Measurements from ENCODE around the gene PREPL.
A peak's percentile ranks its signal among the peaks of the same experiment; 100 is the strongest.
"Not testable (repeated sequence)": the region's sequence is repeated elsewhere in the genome, so short reads cannot be mapped to it uniquely, and the experiment has no call there.

Gene PREPL

DNA sequence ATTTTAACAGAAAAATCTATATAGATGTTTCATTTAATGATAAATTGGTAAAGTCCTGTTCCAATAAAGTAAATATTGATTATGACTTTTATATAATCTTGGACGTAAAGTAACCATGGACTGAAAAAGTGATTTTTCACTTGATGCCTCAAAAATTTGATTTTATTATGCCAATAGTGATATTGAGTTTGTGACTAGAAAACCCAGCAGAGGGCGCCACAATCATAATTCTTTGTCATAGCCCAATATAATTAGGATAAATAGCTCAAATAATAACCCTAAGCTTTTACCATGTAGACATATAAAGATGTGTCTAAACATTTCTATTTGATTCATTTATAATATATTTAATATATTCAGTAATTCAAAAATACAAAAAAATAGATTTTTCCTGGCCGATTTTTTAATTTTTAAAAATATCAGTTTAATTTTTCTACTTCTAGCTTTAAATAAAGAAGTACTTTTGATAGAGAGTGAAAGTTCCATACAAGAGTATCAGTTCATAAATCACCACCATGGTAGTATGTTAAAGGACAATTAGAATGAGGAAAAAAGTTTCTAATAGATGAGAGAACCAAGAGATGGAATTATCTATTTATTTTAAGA is 31.1 kb upstream of the PREPL start:
- no peak for TF ChIP-seq EZH2phosphoT487 (conservative IDR thresholded peaks at IDR 0.05; ENCODE audit: low read length)
- TF ChIP-seq, protein P1, sequence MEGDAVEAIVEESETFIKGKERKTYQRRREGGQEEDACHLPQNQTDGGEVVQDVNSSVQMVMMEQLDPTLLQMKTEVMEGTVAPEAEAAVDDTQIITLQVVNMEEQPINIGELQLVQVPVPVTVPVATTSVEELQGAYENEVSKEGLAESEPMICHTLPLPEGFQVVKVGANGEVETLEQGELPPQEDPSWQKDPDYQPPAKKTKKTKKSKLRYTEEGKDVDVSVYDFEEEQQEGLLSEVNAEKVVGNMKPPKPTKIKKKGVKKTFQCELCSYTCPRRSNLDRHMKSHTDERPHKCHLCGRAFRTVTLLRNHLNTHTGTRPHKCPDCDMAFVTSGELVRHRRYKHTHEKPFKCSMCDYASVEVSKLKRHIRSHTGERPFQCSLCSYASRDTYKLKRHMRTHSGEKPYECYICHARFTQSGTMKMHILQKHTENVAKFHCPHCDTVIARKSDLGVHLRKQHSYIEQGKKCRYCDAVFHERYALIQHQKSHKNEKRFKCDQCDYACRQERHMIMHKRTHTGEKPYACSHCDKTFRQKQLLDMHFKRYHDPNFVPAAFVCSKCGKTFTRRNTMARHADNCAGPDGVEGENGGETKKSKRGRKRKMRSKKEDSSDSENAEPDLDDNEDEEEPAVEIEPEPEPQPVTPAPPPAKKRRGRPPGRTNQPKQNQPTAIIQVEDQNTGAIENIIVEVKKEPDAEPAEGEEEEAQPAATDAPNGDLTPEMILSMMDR (IDR thresholded peaks at IDR 0.05; ENCODE audit: insufficient read depth, low read length, poor library complexity, severe bottlenecking): peak; percentile 56
- Histone ChIP-seq H3K9me3 (ENCODE audit: insufficient read depth, low read length) (no peaks in the 10 kb centered on the region), H3K4me2 (ENCODE audit: low read depth, low read length, poor library complexity, severe bottlenecking) (no peak overlapping the region), H3K79me2 (ENCODE audit: insufficient read depth, low read length) (no peaks in the 10 kb centered on the region; the same call in 1 of the 2 replicates), H3K9me2 (replicated peaks; ENCODE audit: insufficient read depth, low read length) (no peaks in the 10 kb centered on the region), H3F3A (ENCODE audit: insufficient read depth) (peaks cover 11% of the 10 kb centered on the region), H3K27ac (ENCODE audit: low read depth, low read length) (no peak overlapping the region), H4K20me1 (ENCODE audit: low read depth, low read length) (no peaks in the 10 kb centered on the region; the same call in 1 of the 2 replicates), H3K9ac (ENCODE audit: low read length) (no peak overlapping the region), H2AFZ (ENCODE audit: low read depth, low read length, severe bottlenecking) (no peak overlapping the region), H3K4me3 (ENCODE audit: insufficient read depth, low read length, poor library complexity, severe bottlenecking) (no peak overlapping the region), H3K36me3 (ENCODE audit: low read length) (peaks cover 9% of the 10 kb centered on the region; the same call in 1 of the 2 replicates), H3K27me3 (ENCODE audit: low read length) (no peaks in the 10 kb centered on the region)

DNA sequence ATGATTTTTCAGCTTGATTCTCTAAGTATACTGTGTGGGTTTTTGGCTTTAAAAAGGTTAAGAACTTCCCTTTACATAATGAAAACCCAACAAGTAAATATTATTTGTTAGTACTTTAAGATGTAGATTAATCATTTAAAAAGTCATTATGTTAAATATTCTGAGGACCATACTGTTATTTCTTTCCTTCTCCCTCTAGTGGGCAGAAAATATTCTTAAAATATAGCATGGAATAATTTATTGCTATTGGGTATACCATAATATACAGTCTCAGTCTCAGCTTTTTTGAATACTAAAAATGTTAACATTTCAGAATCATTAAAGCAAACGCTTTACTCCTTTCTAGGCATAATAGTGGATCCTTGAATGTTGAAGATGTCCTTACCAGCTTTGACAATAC is 28.6 kb upstream of the PREPL start:
- no peak overlapping the region for H3K27ac ChIP-seq (ENCODE audit: low read depth, low read length)
- H3K36me3 ChIP-seq (ENCODE audit: low read length): peaks cover 3% of the 10 kb centered on the region; the same call in 1 of the 2 replicates
- H2AFZ ChIP-seq (ENCODE audit: low read depth, low read length, severe bottlenecking): no peak overlapping the region
- peaks cover 12% of the 10 kb centered on the region for H3K79me2 ChIP-seq (ENCODE audit: insufficient read depth, low read length)
- H3K9ac ChIP-seq (ENCODE audit: low read length): no peak overlapping the region
- no peak for TF ChIP-seq EZH2phosphoT487 (conservative IDR thresholded peaks at IDR 0.05; ENCODE audit: low read length)
- TF ChIP-seq, protein P1 (IDR thresholded peaks at IDR 0.05; ENCODE audit: insufficient read depth, low read length, poor library complexity, severe bottlenecking): peak; percentile 22
- no peaks in the 10 kb centered on the region for H3K9me2 ChIP-seq (replicated peaks; ENCODE audit: insufficient read depth, low read length)
- H3K27me3 ChIP-seq (ENCODE audit: low read length): no peaks in the 10 kb centered on the region
- H4K20me1 ChIP-seq (ENCODE audit: low read depth, low read length): no peaks in the 10 kb centered on the region; the same call in 1 of the 2 replicates
- no peak overlapping the region for H3K4me3 ChIP-seq (ENCODE audit: insufficient read depth, low read length, poor library complexity, severe bottlenecking)
- H3K4me2 ChIP-seq (ENCODE audit: low read depth, low read length, poor library complexity, severe bottlenecking): no peak overlapping the region
- H3F3A ChIP-seq (ENCODE audit: insufficient read depth): peaks cover 11% of the 10 kb centered on the region
- no peaks in the 10 kb centered on the region for H3K9me3 ChIP-seq (ENCODE audit: insufficient read depth, low read length)

DNA sequence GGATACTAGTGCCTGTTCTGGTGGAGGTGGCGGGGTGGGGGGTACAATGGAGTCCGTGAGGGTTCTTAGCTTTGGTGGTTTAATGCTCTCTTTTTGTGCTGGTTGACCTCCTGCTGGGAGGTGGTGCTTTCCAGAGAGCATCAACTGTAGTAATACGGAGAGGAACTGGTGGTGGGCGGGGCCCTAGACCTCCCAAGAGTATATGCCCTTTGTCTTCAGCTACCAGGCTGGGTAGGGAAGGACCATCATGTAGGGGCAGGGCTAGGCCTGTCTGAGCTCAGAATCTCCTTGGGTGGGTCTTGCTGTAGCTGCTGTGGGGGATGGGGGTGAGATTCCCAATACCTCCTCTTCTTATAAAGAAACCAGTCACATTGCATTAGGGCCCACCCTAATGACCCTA is 27.6 kb upstream of the PREPL start:
- Histone ChIP-seq H3K9me3 (ENCODE audit: insufficient read depth, low read length) (no peaks in the 10 kb centered on the region), H3K36me3 (ENCODE audit: low read length) (0 out of 2 replicates have a peak, but pooled peaks cover 3% of the 10 kb centered on the region), H3K9ac (ENCODE audit: low read length) (no peak overlapping the region), H3K27me3 (ENCODE audit: low read length) (no peaks in the 10 kb centered on the region), H3K27ac (ENCODE audit: low read depth, low read length) (no peak overlapping the region), H4K20me1 (ENCODE audit: low read depth, low read length) (no peaks in the 10 kb centered on the region; the same call in 1 of the 2 replicates), H3K79me2 (ENCODE audit: insufficient read depth, low read length) (peaks cover 13% of the 10 kb centered on the region), H3K4me3 (ENCODE audit: insufficient read depth, low read length, poor library complexity, severe bottlenecking) (no peak overlapping the region), H3K4me2 (ENCODE audit: low read depth, low read length, poor library complexity, severe bottlenecking) (no peak overlapping the region), H3K9me2 (replicated peaks; ENCODE audit: insufficient read depth, low read length) (no peaks in the 10 kb centered on the region), H2AFZ (ENCODE audit: low read depth, low read length, severe bottlenecking) (no peak overlapping the region), H3F3A (ENCODE audit: insufficient read depth) (peaks cover 11% of the 10 kb centered on the region)
- TF ChIP-seq, protein P1 (IDR thresholded peaks at IDR 0.05; ENCODE audit: insufficient read depth, low read length, poor library complexity, severe bottlenecking): no peak
- TF ChIP-seq EZH2phosphoT487 (conservative IDR thresholded peaks at IDR 0.05; ENCODE audit: low read length): no peak

DNA sequence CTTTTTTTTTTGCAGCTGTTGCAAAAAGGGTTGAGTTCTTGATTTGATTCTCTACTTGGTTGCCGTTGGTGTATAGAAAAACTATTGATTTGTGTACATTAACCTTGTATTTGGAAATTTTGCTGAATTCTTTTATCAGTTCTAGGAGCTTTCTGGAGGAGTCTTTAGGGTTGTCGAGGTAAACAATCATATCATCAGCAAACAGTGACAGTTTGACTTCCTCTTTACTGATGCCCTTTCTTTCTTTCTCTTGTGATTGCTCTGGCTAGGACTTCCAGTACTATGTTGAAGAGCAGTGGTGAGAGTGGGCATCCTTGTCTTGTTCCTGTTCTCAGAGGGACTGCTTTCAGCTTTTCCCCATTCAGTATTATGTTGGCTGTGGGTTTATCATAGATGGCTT is 23.9 kb upstream of the PREPL start:
- H3K4me2 ChIP-seq (ENCODE audit: low read depth, low read length, poor library complexity, severe bottlenecking); H3K27ac ChIP-seq (ENCODE audit: low read depth, low read length); H3K36me3 ChIP-seq (ENCODE audit: low read length); H3K9me2 ChIP-seq (replicated peaks; ENCODE audit: insufficient read depth, low read length); H3K9me3 ChIP-seq (ENCODE audit: insufficient read depth, low read length); H3F3A ChIP-seq (ENCODE audit: insufficient read depth); H3K27me3 ChIP-seq (ENCODE audit: low read length); H3K4me3 ChIP-seq (ENCODE audit: insufficient read depth, low read length, poor library complexity, severe bottlenecking); H2AFZ ChIP-seq (ENCODE audit: low read depth, low read length, severe bottlenecking); H4K20me1 ChIP-seq (ENCODE audit: low read depth, low read length); H3K9ac ChIP-seq (ENCODE audit: low read length): not testable (repeated sequence)
- H3K79me2 ChIP-seq (ENCODE audit: insufficient read depth, low read length): peaks cover 13% of the 10 kb centered on the region

Measured in SU-DHL-6 (cell line).